NB4 (cell line): ENCODE results near the gene PKLR.

Experiments used
- CTCF ChIP-seq: IDR thresholded peaks from one replicate; pipeline ENCODE4 v1.5.1; 2012; ENCODE audit warnings: low read depth, low read length
- POLR2A ChIP-seq: IDR thresholded peaks from 2 replicates; pipeline ENCODE4 v1.6.1; 2011; ENCODE audit warnings: mild to moderate bottlenecking; ENCODE audit not compliant: insufficient read length; ENCODE audit errors: extremely low read depth

GRCh38 chr1:155261493-155261851 is 39.8 kb downstream of the PKLR start:
- TF ChIP-seq CTCF = no peak
- TF ChIP-seq POLR2A = no peak
